HEK293T (cell line): ENCODE measurements around the gene NARF.

Experiments used
- ARNT ChIP-seq: fragments of 450-650 bp; IDR thresholded peaks from 2 replicates; pipeline ENCODE4 v1.6.1; 2017; ENCODE audit warnings: mild to moderate bottlenecking
- CTBP1 ChIP-seq: fragments of 450-650 bp; IDR thresholded peaks from 2 replicates; pipeline ENCODE4 v1.6.1; 2016; ENCODE audit warnings: borderline replicate concordance
- ELF4 ChIP-seq: fragments of 450-650 bp; IDR thresholded peaks from 2 replicates; pipeline ENCODE4 v1.6.1; 2017; ENCODE audit warnings: antibody characterized with exemption
- FOXK2 ChIP-seq: fragments of 450-650 bp; IDR thresholded peaks from 2 replicates; pipeline ENCODE4 v1.6.1; 2016; ENCODE audit warnings: mild to moderate bottlenecking
- FOXM1 ChIP-seq: fragments of 450-650 bp; IDR thresholded peaks from 2 replicates; pipeline ENCODE4 v1.6.1; 2017; ENCODE audit warnings: mild to moderate bottlenecking, borderline replicate concordance
- HDGF ChIP-seq: fragments of 450-650 bp; IDR thresholded peaks from 2 replicates; pipeline ENCODE4 v1.6.1; 2017; ENCODE audit warnings: antibody characterized with exemption, borderline replicate concordance
- L3MBTL2 ChIP-seq: fragments of 450-650 bp; conservative IDR thresholded peaks from 2 replicates; pipeline ENCODE4 v1.6.1; 2016; ENCODE audit warnings: mild to moderate bottlenecking
- LEF1 ChIP-seq: fragments of 450-650 bp; IDR thresholded peaks from 2 replicates; pipeline ENCODE4 v1.6.1; 2017; ENCODE audit warnings: mild to moderate bottlenecking, borderline replicate concordance
- NFRKB ChIP-seq: fragments of 450-650 bp; IDR thresholded peaks from 2 replicates; pipeline ENCODE4 v1.6.1; 2016; ENCODE audit warnings: mild to moderate bottlenecking, moderate library complexity
- PKNOX1 ChIP-seq: fragments of 450-650 bp; IDR thresholded peaks from 2 replicates; pipeline ENCODE4 v1.6.1; 2016
- SP1 ChIP-seq: fragments of 450-650 bp; IDR thresholded peaks from 2 replicates; pipeline ENCODE4 v1.6.1; 2017
- SUZ12 ChIP-seq: fragments of 450-650 bp; IDR thresholded peaks from 2 replicates; pipeline ENCODE4 v1.6.1; 2016; ENCODE audit warnings: mild to moderate bottlenecking
- TARDBP ChIP-seq: fragments of 450-650 bp; IDR thresholded peaks from 2 replicates; pipeline ENCODE4 v1.6.1; 2016

- TF ChIP-seq ELF4: no peak
- no peak for TF ChIP-seq TARDBP
- no peak for TF ChIP-seq SP1
- TF ChIP-seq PKNOX1: no peak
- no peak for TF ChIP-seq LEF1
- no peak for TF ChIP-seq HDGF
- TF ChIP-seq FOXK2: no peak
- no peak for TF ChIP-seq FOXM1
- TF ChIP-seq CTBP1: no peak
- TF ChIP-seq SUZ12: no peak
- no peak for TF ChIP-seq L3MBTL2
- no peak for TF ChIP-seq NFRKB
- TF ChIP-seq ARNT: no peak
Measured at GRCh38 chr17:82525712-82526111, 67.2 kb downstream of the NARF start.
